Left ventricle myocardium superior (tissue), 1 donor: ENCODE data around the gene KLF13. TPM values are rescaled to one million over a fixed set of nuclear protein-coding genes. Genes with fewer than 3 reads are reported as not detected.
"Not testable (repeated sequence)": the region's sequence is repeated elsewhere in the genome, so short reads cannot be mapped to it uniquely, and the experiment has no call there.

ENCODE experiments used
- ATAC-seq: fragments of 200-7000 bp; cut with Tn5 transposase; one replicate; pipeline ENCODE4 v1.9.1; 2020; ENCODE audit warnings: mild to moderate bottlenecking, moderate library complexity
- DNase-seq: peaks from one replicate; pipeline ENCODE4 v3.0.0-alpha.2; 2020
- intact Hi-C: fragments of 100-400 bp; cut with micrococcal nuclease; formaldehyde crosslinking; loops from one replicate; pipeline ENCODE4 v1.11.0; 2022
- total RNA-seq: library from RNA; stranded (reverse); fragmentation: NEBNext Ultra II Directional; extraction: Animal tissue kit (Norgen Biotek cat#: 25700); gene quantifications from one replicate; pipeline ENCODE4 v1.2.1, GENCODE V29; 2021
- donor health status: DM: no; HTN: yes; CAD: no; lungs with severe emphysema.

The KLF13 gene
- total RNA-seq, 1 donor from 2014 or later = 85.3 TPM

DNA sequence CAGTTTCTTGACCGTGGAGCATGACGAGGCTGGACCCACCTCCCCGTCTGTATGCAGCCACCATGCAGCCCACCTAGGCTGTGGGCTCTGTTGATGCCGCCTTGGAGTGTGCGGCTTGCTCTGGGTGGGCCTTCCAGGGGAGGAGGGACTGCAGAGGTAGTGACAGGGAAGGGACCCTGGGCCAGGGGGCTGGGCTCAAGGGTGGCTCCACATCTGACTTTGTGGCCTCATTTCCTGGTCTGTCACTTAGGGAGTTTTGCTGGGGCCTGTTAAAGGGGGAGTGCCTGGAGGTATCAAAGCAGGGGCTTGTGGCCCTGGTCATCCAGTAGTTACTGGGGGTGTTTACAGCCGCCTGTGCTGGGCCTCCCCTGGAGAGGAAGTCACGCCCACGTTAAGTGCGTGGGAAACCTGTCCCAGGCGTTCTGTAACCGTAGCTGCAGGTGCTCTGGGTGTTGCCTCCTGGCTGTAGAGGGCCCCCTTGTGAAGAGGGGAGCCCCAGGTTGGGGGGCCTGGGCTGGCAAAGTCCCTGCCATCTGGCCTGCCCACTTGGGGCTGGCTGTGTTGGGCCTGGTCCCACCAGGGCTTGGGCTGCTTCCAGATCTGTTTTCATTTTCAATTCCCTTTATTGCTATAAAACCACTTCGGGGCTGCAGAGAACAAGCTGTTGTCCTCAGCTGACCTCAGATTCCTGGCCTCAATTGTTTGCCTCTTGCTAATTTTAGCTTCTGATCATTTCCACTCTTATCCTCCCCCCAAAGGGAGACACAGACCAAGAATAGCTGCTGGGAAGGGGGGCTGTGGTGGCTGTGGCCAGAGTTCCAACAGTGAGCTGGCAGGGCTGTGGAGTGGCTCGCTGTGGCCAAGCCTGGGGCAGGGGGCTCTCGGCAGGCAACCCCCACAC lies 26.5 kb downstream of the KLF13 start:
- intact Hi-C loops = no loop called here
- DNase-seq (peak; percentile 86), ATAC-seq (peak; percentile 84)

GRCh38 chr15:31353931-31354330 lies 27.3 kb downstream of the KLF13 start:
- ATAC-seq (peak; percentile 74), DNase-seq (peak; percentile 81)
- intact Hi-C loops = no loop called here

GRCh38 chr15:31356097-31356496 lies 29.5 kb downstream of the KLF13 start:
- ATAC-seq, intact Hi-C loops, DNase-seq: not testable (repeated sequence)

DNA sequence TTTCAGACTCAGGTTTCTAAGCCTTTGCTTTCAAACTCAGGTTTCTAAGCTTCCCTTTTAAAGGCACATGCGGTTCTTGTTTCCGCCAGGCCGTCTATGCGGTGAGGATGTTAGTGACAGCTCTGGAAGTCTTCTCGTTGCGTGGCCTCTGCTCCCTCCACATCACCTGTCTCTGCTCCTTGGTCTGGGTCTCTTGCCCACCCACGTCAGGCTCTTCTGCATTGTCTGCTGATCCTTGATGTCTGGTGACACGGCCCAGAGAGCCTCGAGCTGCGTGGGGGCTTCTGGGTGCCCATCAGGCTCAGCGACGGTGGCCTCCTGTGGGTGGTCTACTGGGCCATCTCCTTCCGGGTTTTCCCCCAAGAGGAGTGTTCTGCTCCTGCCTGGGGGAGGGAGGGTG lies 30.5 kb downstream of the KLF13 start:
- DNase-seq = no peak
- no peak for ATAC-seq
- intact Hi-C loops = no loop called here

GRCh38 chr15:31358163-31358562 lies 31.5 kb downstream of the KLF13 start:
- intact Hi-C loops = no loop called here
- no peak for ATAC-seq
- no peak for DNase-seq

GRCh38 chr15:31358957-31359701 lies 32.5 kb downstream of the KLF13 start:
- ATAC-seq (no peak), DNase-seq (no peak)
- intact Hi-C loops = no loop called here

DNA sequence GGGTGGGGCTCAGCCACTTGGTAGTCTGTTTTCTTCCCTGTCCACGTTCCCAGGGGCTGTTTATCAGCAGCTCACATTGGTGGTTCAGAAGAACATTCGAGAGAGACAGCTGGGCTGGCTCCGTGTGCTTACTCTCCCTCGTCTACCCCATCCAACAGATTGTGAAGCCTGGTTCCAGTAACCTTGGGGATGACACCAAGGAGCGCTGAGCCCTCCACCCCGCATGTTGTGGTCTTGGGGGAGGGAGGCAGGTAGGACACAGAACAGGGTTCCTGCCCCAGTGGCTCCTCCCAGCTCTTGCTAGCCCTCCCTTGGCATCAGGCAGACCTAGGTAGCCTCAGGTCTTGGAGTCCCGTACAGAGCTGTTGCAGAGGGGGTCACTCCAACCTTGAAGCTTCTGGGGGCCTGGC lies 33.1 kb downstream of the KLF13 start:
- intact Hi-C loops = no loop called here
- DNase-seq (no peak), ATAC-seq (no peak)

DNA sequence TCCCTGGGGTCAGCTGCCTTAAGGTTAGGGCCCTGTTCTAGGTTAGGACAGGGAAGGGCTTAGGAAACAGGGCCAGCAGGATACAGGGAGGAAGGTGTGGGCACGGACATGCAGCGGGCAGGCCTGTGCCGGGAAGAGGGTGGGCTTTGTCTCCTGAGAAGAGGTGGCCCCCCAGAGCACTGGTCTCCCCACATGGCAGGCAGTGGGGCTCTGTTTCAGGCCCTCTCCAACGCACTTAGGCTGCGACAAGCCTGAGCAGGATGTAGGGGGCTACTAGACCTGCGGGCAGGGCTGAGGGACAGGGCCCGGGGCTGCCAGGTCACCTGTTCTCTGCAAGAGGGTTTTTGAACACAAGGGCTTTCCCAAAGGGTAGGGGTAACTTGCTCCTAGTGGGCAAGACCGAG lies 33.5 kb downstream of the KLF13 start:
- DNase-seq (no peak), ATAC-seq (no peak)
- intact Hi-C loops = no loop called here

- no peak for DNase-seq
- no peak for ATAC-seq
- intact Hi-C loops = no loop called here
These were observed 34.5 kb downstream of the KLF13 start for GRCh38 chr15:31360843-31361763.

DNA sequence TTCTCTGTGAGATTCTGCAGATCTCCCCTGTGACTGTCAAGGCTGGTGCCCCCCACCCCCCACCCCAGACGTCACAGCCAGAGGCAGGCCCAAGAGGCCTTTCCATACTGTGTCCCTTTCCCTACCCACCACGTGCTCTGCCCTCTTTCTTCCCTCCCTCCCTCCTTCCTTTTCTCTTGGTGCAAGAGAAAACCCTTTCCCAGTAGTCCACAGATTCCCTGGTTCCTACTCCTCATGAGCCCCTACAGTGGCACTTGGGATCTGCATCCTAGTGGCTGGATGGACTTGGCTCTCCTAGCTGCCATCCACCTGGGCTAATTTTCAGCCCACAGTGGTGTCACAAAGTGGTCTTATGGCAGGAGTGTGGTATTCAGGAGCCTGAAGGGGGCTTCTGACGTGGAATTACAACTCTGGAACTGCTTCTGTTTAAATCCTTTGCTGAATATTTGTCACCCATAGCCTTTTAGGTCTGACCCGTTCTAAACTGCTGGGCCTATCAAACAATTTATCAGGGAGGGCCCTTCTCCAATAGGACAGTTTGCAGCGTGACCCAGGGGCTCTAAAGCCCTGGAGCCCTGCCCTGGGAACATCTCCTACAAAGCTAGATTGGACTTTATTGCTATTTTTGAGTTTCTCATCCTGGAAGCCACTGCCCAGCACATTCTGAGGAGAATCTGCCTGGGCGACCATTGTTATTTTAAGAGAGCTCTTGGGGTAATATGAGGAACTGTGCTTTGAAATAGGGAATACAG lies 35.3 kb downstream of the KLF13 start:
- intact Hi-C loops = no loop called here
- ATAC-seq (no peak), DNase-seq (no peak)

- intact Hi-C loops = no loop called here
- no peak for ATAC-seq
- DNase-seq = no peak
These were observed 36.3 kb downstream of the KLF13 start for GRCh38 chr15:31362886-31363285.

- peak; percentile 13 for ATAC-seq
- peak; percentile 70 for DNase-seq
- intact Hi-C loops = no loop called here
These were observed 37.8 kb downstream of the KLF13 start for GRCh38 chr15:31364301-31365031.

DNA sequence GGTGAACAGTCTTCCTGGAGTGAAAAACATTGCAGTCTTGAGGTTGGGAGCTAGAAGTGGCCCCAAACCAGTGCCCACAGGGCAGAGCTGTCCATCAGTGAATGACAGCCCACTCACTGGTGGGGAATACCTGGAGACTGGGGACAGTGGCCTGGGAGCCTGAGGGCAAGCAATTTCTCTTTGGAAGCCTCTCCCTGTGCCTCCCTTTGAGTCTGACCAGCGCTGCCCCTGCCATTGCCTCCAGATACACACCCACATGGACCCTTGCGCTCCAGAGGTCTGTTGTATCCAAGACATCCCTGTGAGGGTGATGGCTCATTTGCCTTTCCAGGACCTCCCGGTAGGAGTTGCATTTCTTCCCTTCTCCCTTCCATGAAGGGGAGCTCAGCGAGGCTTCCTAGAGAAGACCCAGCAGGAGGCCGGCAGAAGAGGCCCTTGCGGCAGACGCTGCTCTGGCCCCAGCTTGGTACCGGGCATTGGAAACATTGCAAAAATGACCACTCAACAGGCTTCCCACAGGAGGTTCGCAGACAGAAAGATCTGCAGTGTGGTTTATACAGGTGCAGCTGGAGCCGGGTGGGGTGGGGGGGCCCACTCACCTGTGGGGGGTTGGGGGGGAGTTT lies 38.5 kb downstream of the KLF13 start:
- DNase-seq = no peak
- no peak for ATAC-seq
- intact Hi-C loops = no loop called here

DNA sequence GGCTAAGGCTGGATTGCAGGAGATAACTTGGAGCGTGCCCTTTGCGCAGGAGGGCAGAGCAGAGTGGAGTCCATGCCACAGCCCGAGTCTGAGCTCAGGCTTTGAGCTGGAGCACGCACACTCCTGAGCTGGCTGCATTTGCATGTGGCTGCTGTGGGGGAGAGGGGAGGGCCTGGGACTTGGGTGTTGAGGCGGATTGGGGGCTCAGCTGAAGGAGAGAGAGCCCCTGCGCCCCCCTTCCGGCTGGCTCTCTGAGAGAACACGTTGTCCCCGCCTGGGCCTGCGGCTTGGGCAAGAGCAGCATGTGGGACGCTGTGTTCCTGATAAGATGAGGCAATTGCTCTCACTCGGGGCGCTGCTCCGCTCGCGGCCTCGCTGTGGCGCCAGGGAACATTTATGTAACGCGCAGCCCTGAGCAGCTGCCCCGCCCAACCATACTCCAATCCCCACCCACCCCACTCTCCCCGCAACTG lies 39.1 kb downstream of the KLF13 start:
- ATAC-seq (peak; percentile 87), DNase-seq (peak; percentile 98)
- intact Hi-C loops = no loop called here

DNA sequence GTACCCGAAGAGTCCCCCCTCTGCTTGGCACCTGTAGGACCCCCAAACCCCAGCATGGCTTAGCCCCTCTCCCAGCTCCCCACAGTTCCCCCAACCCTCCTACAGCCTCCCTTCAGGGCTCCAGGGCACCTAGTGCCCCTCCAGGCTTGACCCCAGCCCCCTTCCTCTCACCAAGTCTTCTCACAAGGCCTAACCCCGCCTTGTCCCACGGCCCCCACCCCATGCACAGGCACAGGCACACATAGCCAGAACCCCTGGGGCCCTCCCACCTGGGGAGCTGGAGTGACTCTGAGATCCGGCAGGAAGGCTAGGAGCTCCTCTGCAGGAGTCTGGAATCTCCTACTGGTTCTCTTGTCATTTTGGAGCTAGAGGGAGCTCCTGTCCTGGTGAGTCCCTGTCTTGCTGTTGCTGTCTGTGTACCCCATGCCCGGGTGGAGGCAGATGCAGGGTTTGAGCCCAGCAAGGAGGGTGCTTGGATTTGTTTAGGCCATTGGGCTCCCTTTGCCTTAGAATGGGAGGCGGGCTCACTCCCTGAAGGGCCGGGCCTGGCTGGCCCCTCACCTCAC lies 39.6 kb downstream of the KLF13 start:
- DNase-seq = peak; percentile 71

DNA sequence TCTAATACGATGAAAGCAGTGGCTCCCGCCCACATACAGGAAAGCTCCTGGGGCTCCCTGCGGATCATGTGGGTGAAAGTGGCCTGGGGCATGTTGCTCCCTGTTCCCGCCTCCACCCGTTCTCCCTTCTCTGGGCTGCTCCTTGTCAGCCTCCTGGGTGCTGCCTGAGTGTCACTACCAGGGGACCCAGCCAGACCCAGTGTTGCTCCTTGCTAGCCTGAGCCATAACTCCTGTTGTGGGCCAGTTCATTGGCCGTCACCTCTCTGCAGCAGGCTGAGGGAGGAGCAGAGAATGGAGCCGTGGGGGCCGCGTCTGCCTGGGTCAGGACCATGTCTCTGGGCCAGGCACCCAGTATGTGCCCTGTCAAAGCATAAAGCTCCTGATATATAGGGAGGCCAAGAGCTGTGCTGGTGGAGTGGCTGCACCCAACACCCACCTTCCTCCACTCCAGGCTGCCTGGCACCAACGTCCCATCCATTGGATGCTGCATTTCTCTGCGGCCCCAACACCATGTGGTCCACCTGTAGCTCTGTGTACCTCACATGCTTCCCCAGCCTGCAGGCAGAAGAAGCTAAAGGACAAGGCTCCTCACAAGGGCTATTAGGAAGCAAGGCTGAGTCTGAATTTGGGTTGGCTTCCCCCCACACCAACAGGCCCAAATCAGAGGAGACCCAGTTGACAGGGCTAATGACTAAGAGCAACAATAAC lies 40.5 kb downstream of the KLF13 start:
- intact Hi-C loops = no loop called here
- ATAC-seq = peak; percentile 5
- peak; percentile 56 for DNase-seq

More for the DNA sequence above, 39.6 kb downstream of the KLF13 start:
- intact Hi-C loops = no loop called here
- peak; percentile 65 for ATAC-seq
